IPS-20b (cell line): Measurements from ENCODE around the gene FLNA.
"Not testable (repeated sequence)": the region's sequence is repeated elsewhere in the genome, so short reads cannot be mapped to it uniquely, and the experiment has no call there.

Source experiments
- H3K27ac ChIP-seq: one replicate; pipeline ENCODE4 v1.5.1; 2013; ENCODE audit warnings: low read length
- H3K27me3 ChIP-seq: 2 replicates; pipeline ENCODE4 v1.6.1; 2013; ENCODE audit warnings: mild to moderate bottlenecking, low read length, inconsistent platforms; ENCODE audit not compliant: insufficient read depth
- H3K36me3 ChIP-seq: 2 replicates; pipeline ENCODE4 v1.6.1; 2013; ENCODE audit warnings: low read depth, mild to moderate bottlenecking, inconsistent platforms, low read length, moderate library complexity; ENCODE audit not compliant: insufficient read depth
- H3K4me1 ChIP-seq: 2 replicates; pipeline ENCODE4 v1.6.1; 2013; ENCODE audit warnings: mild to moderate bottlenecking, control low read depth, inconsistent platforms, low read length, moderate library complexity; ENCODE audit not compliant: insufficient read depth
- H3K4me3 ChIP-seq: 2 replicates; pipeline ENCODE4 v1.5.1; 2013; ENCODE audit warnings: mild to moderate bottlenecking, low read length, inconsistent platforms
- H3K9ac ChIP-seq: 2 replicates; pipeline ENCODE4 v1.6.1; 2013; ENCODE audit warnings: low read depth, mild to moderate bottlenecking, inconsistent platforms, low read length, moderate library complexity
- H3K9me3 ChIP-seq: 2 replicates; pipeline ENCODE4 v1.6.1; 2013; ENCODE audit warnings: mild to moderate bottlenecking, low read depth, low read length, inconsistent platforms; ENCODE audit not compliant: insufficient read depth

FLNA gene

DNA sequence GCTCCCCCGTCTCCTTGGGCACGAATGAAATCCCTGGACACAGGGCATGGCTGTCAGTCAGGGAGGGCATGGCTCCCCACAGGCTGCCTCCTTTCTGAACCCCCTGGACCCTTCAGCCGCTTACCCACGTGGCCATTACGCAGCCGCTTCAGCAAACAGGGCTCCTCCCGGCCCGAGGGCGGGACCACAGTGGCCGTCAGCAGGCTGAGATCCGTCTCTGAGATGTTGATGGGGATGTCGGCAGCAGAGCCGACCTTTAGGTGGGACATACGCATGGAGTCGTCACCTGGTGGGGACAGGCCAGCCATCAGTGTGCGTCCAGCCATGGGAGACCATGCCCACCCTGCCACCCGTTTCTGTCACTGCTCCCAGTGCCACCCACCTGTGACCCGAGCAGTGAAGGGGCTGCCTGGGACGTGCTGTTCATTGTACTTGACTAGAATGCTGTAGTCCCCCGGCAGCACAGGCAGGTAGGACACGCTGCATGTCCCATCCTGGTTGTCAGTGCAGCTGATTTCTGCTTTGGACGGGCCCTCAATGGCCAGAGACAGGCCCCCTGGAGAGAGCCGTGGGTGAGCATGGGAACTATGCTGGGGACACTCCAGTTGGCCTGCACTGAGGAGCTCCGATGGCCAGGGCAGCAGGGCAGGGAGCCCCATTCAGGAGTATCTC is 21.1 kb downstream of the FLNA start:
- Histone ChIP-seq H3K27me3 (no peaks in the 10 kb centered on the region), H3K36me3 (peaks cover 98% of the 10 kb centered on the region), H3K9ac (no peak overlapping the region), H3K9me3 (no peaks in the 10 kb centered on the region), H3K4me1 (no peaks in the 10 kb centered on the region), H3K4me3 (no peak overlapping the region), H3K27ac (no peak overlapping the region)

GRCh38 chrX:154352466-154352865 is 22.0 kb downstream of the FLNA start:
- H3K9ac ChIP-seq, result no peak overlapping the region
- H3K27me3 ChIP-seq, result no peaks in the 10 kb centered on the region
- H3K27ac ChIP-seq, result no peak overlapping the region
- no peaks in the 10 kb centered on the region for H3K9me3 ChIP-seq
- H3K4me1 ChIP-seq, result no peaks in the 10 kb centered on the region
- no peak overlapping the region for H3K4me3 ChIP-seq
- H3K36me3 ChIP-seq, result peaks cover 92% of the 10 kb centered on the region

- no peaks in the 10 kb centered on the region for H3K27me3 ChIP-seq
- H3K36me3 ChIP-seq, result peaks cover 88% of the 10 kb centered on the region
- no peak overlapping the region for H3K27ac ChIP-seq
- H3K9ac ChIP-seq, result no peak overlapping the region
- no peaks in the 10 kb centered on the region for H3K4me1 ChIP-seq
- no peak overlapping the region for H3K4me3 ChIP-seq
- H3K9me3 ChIP-seq, result no peaks in the 10 kb centered on the region
Measured at GRCh38 chrX:154352012-154352401, 22.4 kb downstream of the FLNA start.

DNA sequence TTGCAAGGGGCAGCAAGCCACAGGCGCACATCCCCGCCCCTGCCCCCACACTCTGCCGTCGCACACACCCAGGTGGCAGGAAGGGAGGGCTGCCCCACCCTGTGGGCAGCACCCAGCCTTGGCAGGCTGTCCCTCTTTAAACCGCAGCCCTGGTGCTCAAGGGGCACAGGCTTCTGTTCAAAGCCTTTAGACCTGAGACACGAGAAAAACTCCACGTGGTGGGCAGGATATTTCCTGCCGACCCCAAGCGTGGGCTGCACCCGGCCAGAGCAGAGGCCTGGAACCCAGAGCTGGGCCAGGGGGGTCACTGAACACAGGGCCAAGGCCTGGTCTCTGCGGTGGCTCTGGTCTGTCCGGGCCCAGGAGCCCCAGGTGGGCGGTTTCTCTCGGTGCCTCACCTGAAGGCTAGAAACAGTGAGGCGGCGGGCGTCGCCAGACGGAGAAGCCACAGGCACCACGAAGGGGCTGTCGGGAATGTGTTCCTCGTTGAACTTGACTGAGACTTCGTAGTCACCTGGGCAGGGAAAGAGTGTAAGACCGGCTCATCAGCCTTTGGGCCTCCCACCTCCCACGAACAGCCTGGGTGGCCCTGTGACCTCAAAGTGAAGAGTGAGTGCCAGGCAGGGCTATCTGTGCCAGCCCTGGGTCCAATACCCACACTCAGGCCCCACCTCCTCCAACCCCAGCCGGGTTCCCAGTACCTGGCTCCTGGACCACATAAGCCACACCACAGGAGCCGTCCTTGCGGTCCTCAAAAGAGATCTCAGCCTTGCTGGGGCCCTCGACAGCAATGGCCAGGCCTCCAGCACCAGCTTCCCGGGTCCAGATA is 23.0 kb downstream of the FLNA start:
- no peak overlapping the region for H3K9ac ChIP-seq
- H3K27ac ChIP-seq, result no peak overlapping the region
- H3K9me3 ChIP-seq, result no peaks in the 10 kb centered on the region
- peaks cover 82% of the 10 kb centered on the region for H3K36me3 ChIP-seq
- H3K4me1 ChIP-seq, result no peaks in the 10 kb centered on the region
- H3K4me3 ChIP-seq, result no peak overlapping the region
- H3K27me3 ChIP-seq, result no peaks in the 10 kb centered on the region

DNA sequence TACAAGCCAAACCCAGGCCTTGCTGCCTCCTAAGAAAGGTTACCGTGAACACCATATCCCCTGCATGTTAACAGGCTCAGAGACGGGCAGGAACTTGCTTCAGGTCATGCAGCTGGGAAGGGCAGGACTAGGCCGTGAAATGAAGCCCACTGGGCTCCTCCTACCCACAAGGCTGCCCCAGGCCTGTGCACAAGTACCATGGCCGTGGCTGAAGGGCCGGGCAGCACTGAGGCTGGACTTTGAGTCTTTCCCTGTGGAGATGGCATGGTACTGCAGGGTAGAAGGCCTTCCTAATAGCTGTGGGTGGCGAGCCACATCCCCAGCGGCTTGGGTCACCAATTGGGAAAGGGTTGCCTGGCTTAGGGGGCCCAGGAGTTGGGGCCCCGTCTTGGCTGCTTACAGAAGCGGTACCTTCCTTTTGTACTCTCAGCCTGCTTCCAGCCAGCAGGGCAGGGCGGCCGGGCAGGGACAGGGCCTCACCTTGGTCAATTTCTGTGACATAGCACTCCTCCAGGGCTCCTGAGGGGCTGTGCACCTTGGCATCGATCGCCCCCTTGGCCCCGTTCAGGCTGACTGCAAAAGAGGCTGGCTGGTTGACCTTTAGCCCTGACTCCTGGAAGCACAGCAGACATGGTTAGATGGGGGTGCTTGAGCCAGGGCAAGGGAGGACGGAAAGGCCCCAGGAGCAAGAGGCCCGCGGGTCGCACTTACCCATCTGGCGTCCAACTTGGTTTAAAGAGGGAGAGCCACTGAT is 23.8 kb downstream of the FLNA start:
- Histone ChIP-seq H3K9ac (no peak overlapping the region), H3K4me3 (no peak overlapping the region), H3K27me3 (no peaks in the 10 kb centered on the region), H3K9me3 (no peaks in the 10 kb centered on the region), H3K36me3 (peaks cover 74% of the 10 kb centered on the region), H3K27ac (no peak overlapping the region), H3K4me1 (no peaks in the 10 kb centered on the region)

DNA sequence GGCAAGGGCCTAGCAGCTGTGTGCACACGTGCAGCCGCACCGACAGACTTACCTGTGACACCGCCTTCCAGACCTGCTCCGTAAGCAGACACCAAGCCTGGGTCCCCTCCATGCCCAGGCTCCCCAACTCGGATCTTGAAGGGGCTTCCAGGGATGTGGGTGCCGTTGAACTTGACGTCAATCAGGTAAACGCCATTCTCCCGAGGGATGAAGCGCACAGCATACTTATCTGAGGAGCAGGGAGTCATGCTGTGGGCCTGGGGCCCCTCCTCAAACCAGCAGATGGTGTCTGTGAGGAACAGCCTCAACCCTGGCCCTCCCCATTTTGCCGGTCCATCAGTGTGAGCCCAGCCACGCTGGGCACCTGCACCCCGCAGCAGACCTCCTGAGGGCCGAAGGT is 24.5 kb downstream of the FLNA start:
- Histone ChIP-seq H3K9me3 (no peaks in the 10 kb centered on the region), H3K4me3 (no peak overlapping the region), H3K27ac (no peak overlapping the region), H3K4me1 (no peaks in the 10 kb centered on the region), H3K9ac (no peak overlapping the region), H3K27me3 (no peaks in the 10 kb centered on the region), H3K36me3 (peaks cover 68% of the 10 kb centered on the region)

DNA sequence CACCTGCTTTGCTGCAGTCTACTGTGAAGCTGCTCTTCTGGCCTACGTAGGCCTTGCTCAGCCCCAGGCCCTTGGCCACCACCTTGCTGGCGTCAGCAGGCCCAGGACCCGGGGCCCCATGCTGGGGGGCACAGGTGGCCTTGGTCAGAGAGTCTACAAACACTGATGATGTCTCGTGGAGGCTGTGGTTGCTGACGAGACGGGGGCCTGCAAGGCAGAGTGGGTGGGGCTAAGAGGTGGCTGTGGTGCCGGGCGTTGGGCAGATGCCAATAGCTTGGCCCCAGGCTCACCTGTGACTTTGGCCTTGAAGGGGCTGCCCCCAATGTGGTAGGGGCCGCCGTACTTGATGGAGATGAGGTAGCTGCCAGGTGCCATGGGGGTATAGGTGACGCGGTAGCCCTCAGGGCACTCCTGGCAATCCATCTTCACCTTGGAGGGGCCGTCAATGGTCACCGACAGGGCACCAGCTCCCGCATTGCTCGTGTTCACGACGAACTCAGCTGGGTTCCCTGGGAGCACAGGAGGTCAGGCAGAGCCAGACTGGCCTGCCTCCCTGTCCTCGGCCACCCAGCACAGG is 25.0 kb downstream of the FLNA start:
- H3K9ac ChIP-seq, result no peak overlapping the region
- no peaks in the 10 kb centered on the region for H3K9me3 ChIP-seq
- no peak overlapping the region for H3K4me3 ChIP-seq
- H3K27ac ChIP-seq, result no peak overlapping the region
- no peaks in the 10 kb centered on the region for H3K4me1 ChIP-seq
- H3K36me3 ChIP-seq, result peaks cover 62% of the 10 kb centered on the region
- no peaks in the 10 kb centered on the region for H3K27me3 ChIP-seq

GRCh38 chrX:154348646-154349358 is 25.6 kb downstream of the FLNA start:
- H3K4me3 ChIP-seq, result no peak overlapping the region
- no peaks in the 10 kb centered on the region for H3K4me1 ChIP-seq
- no peak overlapping the region for H3K9ac ChIP-seq
- no peaks in the 10 kb centered on the region for H3K9me3 ChIP-seq
- no peak overlapping the region for H3K27ac ChIP-seq
- H3K27me3 ChIP-seq, result no peaks in the 10 kb centered on the region
- peaks cover 56% of the 10 kb centered on the region for H3K36me3 ChIP-seq

GRCh38 chrX:154348114-154348531 is 26.3 kb downstream of the FLNA start:
- Histone ChIP-seq H3K9me3 (no peaks in the 10 kb centered on the region), H3K27me3 (no peaks in the 10 kb centered on the region), H3K4me1 (no peaks in the 10 kb centered on the region), H3K4me3 (no peak overlapping the region), H3K27ac (no peak overlapping the region), H3K36me3 (peaks cover 49% of the 10 kb centered on the region), H3K9ac (no peak overlapping the region)

DNA sequence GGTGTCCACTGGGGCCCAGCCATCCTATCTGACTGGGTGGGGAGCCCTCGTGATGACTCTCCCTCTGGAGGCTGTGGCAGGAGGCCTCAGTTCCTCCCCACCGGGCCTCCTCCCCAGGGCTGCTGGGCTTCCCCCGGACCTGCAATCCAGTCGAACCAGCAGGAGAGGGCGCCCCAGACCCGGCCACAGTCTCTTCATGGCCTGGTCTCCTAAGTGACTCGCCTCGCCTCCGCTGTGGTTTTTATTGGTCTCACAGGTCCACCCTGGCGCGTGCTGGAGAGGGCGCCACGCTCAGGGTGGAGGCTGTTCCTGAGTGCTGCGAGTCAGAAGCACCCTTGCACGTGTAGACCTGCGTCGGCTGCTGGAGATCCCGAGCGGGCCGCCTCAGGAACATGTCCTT is 30.8 kb downstream of the FLNA start:
- not testable (repeated sequence) for H3K4me3 ChIP-seq, H3K9me3 ChIP-seq, H3K36me3 ChIP-seq

GRCh38 chrX:154343063-154343462 is 31.4 kb downstream of the FLNA start:
- H3K9ac ChIP-seq, H3K4me1 ChIP-seq, H3K27ac ChIP-seq, H3K9me3 ChIP-seq, H3K36me3 ChIP-seq, H3K4me3 ChIP-seq, H3K27me3 ChIP-seq: not testable (repeated sequence)

More for the DNA sequence above, 30.8 kb downstream of the FLNA start:
- H3K27ac ChIP-seq, H3K9ac ChIP-seq, H3K27me3 ChIP-seq, H3K4me1 ChIP-seq: not testable (repeated sequence)
